ENCODE measurements around the gene POMT2. TPM values are rescaled to one million over a fixed set of nuclear protein-coding genes. Genes with fewer than 3 reads are reported as not detected.

POMT2 gene
- total RNA-seq, 2 donors from 2014 or later = 8.4 to 101 TPM

GRCh38 chr14:77325746-77326094 is 5.0 kb upstream of the POMT2 start:
- no peak for TF ChIP-seq CTCF (IDR thresholded peaks at IDR 0.05)
- TF ChIP-seq POLR2AphosphoS5 (IDR thresholded peaks at IDR 0.05) = no peak
- TF ChIP-seq POLR2A (IDR thresholded peaks at IDR 0.05) = no peak
- WGBS = 83% methylated on average over 3 of the region's 3 CpGs
- H3K27me3 ChIP-seq (replicated peaks; ENCODE audit: insufficient read depth) = no peaks in the 10 kb centered on the region
- H3K4me3 ChIP-seq = no peak overlapping the region
- intact Hi-C loops (cut with DNase I) = no loop called here
- no peak for DNase-seq (ENCODE audit: low spot score)
- no peaks in the 10 kb centered on the region for H3K9me3 ChIP-seq
- H3K36me3 ChIP-seq = no peaks in the 10 kb centered on the region
- H3K27ac ChIP-seq = no peak overlapping the region
- no peaks in the 10 kb centered on the region for H3K4me1 ChIP-seq (replicated peaks)

GRCh38 chr14:77324816-77325745 is 4.4 kb upstream of the POMT2 start:
- Histone ChIP-seq H3K9me3 (no peaks in the 10 kb centered on the region), H3K4me1 (replicated peaks) (no peaks in the 10 kb centered on the region), H3K36me3 (no peaks in the 10 kb centered on the region), H3K27ac (no peak overlapping the region), H3K27me3 (replicated peaks; ENCODE audit: insufficient read depth) (no peaks in the 10 kb centered on the region), H3K4me3 (no peak overlapping the region)
- no peak for DNase-seq (ENCODE audit: low spot score)
- intact Hi-C loops (cut with DNase I) = loop anchor here (5.0 kb wide), 1 partner anchor 228 kb away; the partner anchor contains the start of gene CIPC
- TF ChIP-seq CTCF (IDR thresholded peaks at IDR 0.05) (no peak), POLR2AphosphoS5 (IDR thresholded peaks at IDR 0.05) (no peak), POLR2A (IDR thresholded peaks at IDR 0.05) (no peak)
- 82% methylated on average over 11 of the region's 11 CpGs for WGBS

GRCh38 chr14:77324289-77324688 is 3.6 kb upstream of the POMT2 start:
- no peak for TF ChIP-seq POLR2A (IDR thresholded peaks at IDR 0.05)
- TF ChIP-seq CTCF (IDR thresholded peaks at IDR 0.05) = no peak
- no peak for TF ChIP-seq POLR2AphosphoS5 (IDR thresholded peaks at IDR 0.05)
- WGBS = 91% methylated on average over 3 of the region's 3 CpGs

GRCh38 chr14:77323571-77323970 is 2.9 kb upstream of the POMT2 start:
- no peak for TF ChIP-seq POLR2AphosphoS5 (IDR thresholded peaks at IDR 0.05)
- no peak for TF ChIP-seq POLR2A (IDR thresholded peaks at IDR 0.05)
- no peak for TF ChIP-seq CTCF (IDR thresholded peaks at IDR 0.05)
- intact Hi-C loops (cut with DNase I) = loop anchor here (2.0 to 5.0 kb wide), 2 partner anchors 53 to 226 kb away; partner anchors contain the start of genes CIPC, SAMD15 and TMED8
- H3K4me1 ChIP-seq (replicated peaks) = no peaks in the 10 kb centered on the region

More at GRCh38 chr14:77324289-77324688, 3.6 kb upstream of the POMT2 start:
- DNase-seq (ENCODE audit: low spot score) = no peak
- Histone ChIP-seq H3K27me3 (replicated peaks; ENCODE audit: insufficient read depth) (no peaks in the 10 kb centered on the region), H3K4me1 (replicated peaks) (no peaks in the 10 kb centered on the region), H3K9me3 (no peaks in the 10 kb centered on the region), H3K36me3 (no peaks in the 10 kb centered on the region), H3K4me3 (no peak overlapping the region), H3K27ac (no peak overlapping the region)
- intact Hi-C loops (cut with DNase I) = loop anchor here (5.0 kb wide), 1 partner anchor 227 kb away; the partner anchor contains the start of gene CIPC

More at GRCh38 chr14:77323571-77323970, 2.9 kb upstream of the POMT2 start:
- Histone ChIP-seq H3K9me3 (no peaks in the 10 kb centered on the region), H3K4me3 (no peak overlapping the region), H3K27me3 (replicated peaks; ENCODE audit: insufficient read depth) (no peaks in the 10 kb centered on the region), H3K36me3 (no peaks in the 10 kb centered on the region), H3K27ac (no peak overlapping the region)
- 95% methylated on average over 4 of the region's 4 CpGs for WGBS
- DNase-seq (ENCODE audit: low spot score) = no peak
